ENCODE data around the gene PFDN6. TPM values are rescaled to one million over a fixed set of nuclear protein-coding genes. Genes with fewer than 3 reads are reported as not detected.
A peak's percentile ranks its signal among the peaks of the same experiment; 100 is the strongest.

The PFDN6 gene
- total and polyA plus RNA-seq, 9 of the 15 experiments (the other 6 are each of a cell fraction or from before 2014, with no cell fraction given), result 6.8 to 475 (median 216) TPM

GRCh38 chr6:33320315-33321181, 31.1 kb downstream of the PFDN6 start (continued):
- TF ChIP-seq E4F1 (CRISPR knock-in tag; IDR thresholded peaks at IDR 0.05; ENCODE audit: borderline replicate concordance), result no peak
- no peak for TF ChIP-seq ZNF12 (CRISPR knock-in tag; IDR thresholded peaks at IDR 0.05)
- no peak for TF ChIP-seq KDM1A (IDR thresholded peaks at IDR 0.05)
- no peak for TF ChIP-seq ZNF232 (CRISPR knock-in tag; IDR thresholded peaks at IDR 0.05)
- TF ChIP-seq MECOM (CRISPR knock-in tag; IDR thresholded peaks at IDR 0.05), result no peak
- TF ChIP-seq GTF2A2 (tag; IDR thresholded peaks at IDR 0.05), result no peak
- TF ChIP-seq IRF1 (CRISPR knock-in tag; IDR thresholded peaks at IDR 0.05; ENCODE audit: borderline replicate concordance), result no peak
- TF ChIP-seq HDAC2 (IDR thresholded peaks at IDR 0.05), result peak; percentile 20; the same call in 1 of the 2 replicates
- TF ChIP-seq ZNF79 (CRISPR knock-in tag; IDR thresholded peaks at IDR 0.05; ENCODE audit: low read depth), result no peak
- TF ChIP-seq NFIC (IDR thresholded peaks at IDR 0.05), result peak; percentile 58
- TF ChIP-seq ZBTB9 (CRISPR knock-in tag; IDR thresholded peaks at IDR 0.05), result no peak
- no peak for TF ChIP-seq ZKSCAN1 (IDR thresholded peaks at IDR 0.05; ENCODE audit: low read depth, low read length)
- no peak for TF ChIP-seq GMEB1 (CRISPR knock-in tag; IDR thresholded peaks at IDR 0.05)
- TF ChIP-seq CSDE1 (IDR thresholded peaks at IDR 0.05), result no peak
- 0 out of 2 replicates have a peak, but pooled peaks have one; percentile 9 for TF ChIP-seq HES1 (IDR thresholded peaks at IDR 0.05; ENCODE audit: low read depth)
- TF ChIP-seq POLR2AphosphoS5 (IDR thresholded peaks at IDR 0.05; ENCODE audit: control insufficient read depth, insufficient read depth, low read depth, low read length), result no peak
- TF ChIP-seq CBX2 (IDR thresholded peaks at IDR 0.05; ENCODE audit: insufficient read depth, low read length, poor library complexity, severe bottlenecking), result no peak
- no peak for TF ChIP-seq RBM15 (IDR thresholded peaks at IDR 0.05; ENCODE audit: insufficient read depth, low read length)
- no peak for TF ChIP-seq FIP1L1 (IDR thresholded peaks at IDR 0.05; ENCODE audit: low read depth, low read length, poor library complexity, severe bottlenecking)
- TF ChIP-seq POLR2H (tag; IDR thresholded peaks at IDR 0.05; ENCODE audit: low read depth), result no peak
- no peak for TF ChIP-seq ZBED1 (IDR thresholded peaks at IDR 0.05)

Measured in K562 (cell line).